ENCODE data around the gene SLC6A4. TPM values are rescaled to one million over a fixed set of nuclear protein-coding genes. Genes with fewer than 3 reads are reported as not detected.

Gene SLC6A4
- polyA plus RNA-seq, 1 donor (not counting 4 experiments of a cell fraction or from before 2014, with no cell fraction given): not detected

- no peak for DNase-seq (ENCODE audit: low read depth, low spot score)
- Histone ChIP-seq H3K9me3 (ENCODE audit: control insufficient read depth, low read depth, low read length) (no peaks in the 10 kb centered on the region), H3K27ac (ENCODE audit: control insufficient read depth, insufficient read depth, low read length) (no peak overlapping the region), H3K36me3 (ENCODE audit: control insufficient read depth in 2 of 2, extremely low read depth in 1 of 2, insufficient read depth in 2 of 2, low read length in 2 of 2) (peaks cover 4 to 5% of the 10 kb centered on the region in 2 experiments), H3K4me2 (ENCODE audit: control insufficient read depth, extremely low read depth, insufficient read depth, low read depth, low read length) (no peak overlapping the region), H3K79me2 (ENCODE audit: control insufficient read depth, insufficient read depth, low read length) (no peaks in the 10 kb centered on the region), H4K20me1 (ENCODE audit: control insufficient read depth, extremely low read depth, insufficient read depth, low read length) (no peaks in the 10 kb centered on the region), H3K9ac (ENCODE audit: control insufficient read depth, extremely low read depth, insufficient read depth, low read length) (no peak overlapping the region), H3K4me3 (ENCODE audit: control insufficient read depth in 2 of 3, extremely low read depth in 1 of 3, insufficient read depth in 2 of 3, low read depth in 1 of 3, low read length in 3 of 3) (no peak overlapping the region), H3K9me1 (ENCODE audit: control insufficient read depth, extremely low read depth, insufficient read depth, low read length) (no peaks in the 10 kb centered on the region), H3K27me3 (ENCODE audit: control insufficient read depth, extremely low read depth, insufficient read depth, low read length) (peaks cover 2% of the 10 kb centered on the region), H3K4me1 (ENCODE audit: control insufficient read depth, extremely low read depth, insufficient read depth, low read length) (no peaks in the 10 kb centered on the region), H2AFZ (ENCODE audit: control insufficient read depth, low read length) (no peak overlapping the region)
- no peak for FAIRE-seq
- dilution Hi-C loops (cut with MboI; ENCODE audit: extremely low pct_ligation_motif_present, low sequenced_read_pairs): no loop called here
- TF ChIP-seq EZH2 (IDR thresholded peaks at IDR 0.05; ENCODE audit: low read length): no peak
- TF ChIP-seq, protein P1, sequence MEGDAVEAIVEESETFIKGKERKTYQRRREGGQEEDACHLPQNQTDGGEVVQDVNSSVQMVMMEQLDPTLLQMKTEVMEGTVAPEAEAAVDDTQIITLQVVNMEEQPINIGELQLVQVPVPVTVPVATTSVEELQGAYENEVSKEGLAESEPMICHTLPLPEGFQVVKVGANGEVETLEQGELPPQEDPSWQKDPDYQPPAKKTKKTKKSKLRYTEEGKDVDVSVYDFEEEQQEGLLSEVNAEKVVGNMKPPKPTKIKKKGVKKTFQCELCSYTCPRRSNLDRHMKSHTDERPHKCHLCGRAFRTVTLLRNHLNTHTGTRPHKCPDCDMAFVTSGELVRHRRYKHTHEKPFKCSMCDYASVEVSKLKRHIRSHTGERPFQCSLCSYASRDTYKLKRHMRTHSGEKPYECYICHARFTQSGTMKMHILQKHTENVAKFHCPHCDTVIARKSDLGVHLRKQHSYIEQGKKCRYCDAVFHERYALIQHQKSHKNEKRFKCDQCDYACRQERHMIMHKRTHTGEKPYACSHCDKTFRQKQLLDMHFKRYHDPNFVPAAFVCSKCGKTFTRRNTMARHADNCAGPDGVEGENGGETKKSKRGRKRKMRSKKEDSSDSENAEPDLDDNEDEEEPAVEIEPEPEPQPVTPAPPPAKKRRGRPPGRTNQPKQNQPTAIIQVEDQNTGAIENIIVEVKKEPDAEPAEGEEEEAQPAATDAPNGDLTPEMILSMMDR (optimal IDR thresholded peaks at IDR 0.05 in 1 of 3, IDR thresholded peaks at IDR 0.05 in 1 of 3, conservative IDR thresholded peaks at IDR 0.05 in 1 of 3; ENCODE audit: extremely low read depth in 1 of 3, insufficient read depth in 2 of 3, low read length in 3 of 3): no peak
Measured at GRCh38 chr17:30188211-30188939, 47.1 kb downstream of the SLC6A4 start.

- Histone ChIP-seq H3K27me3 (ENCODE audit: control insufficient read depth, extremely low read depth, insufficient read depth, low read length) (no peaks in the 10 kb centered on the region), H3K36me3 (ENCODE audit: control insufficient read depth in 2 of 2, extremely low read depth in 1 of 2, insufficient read depth in 2 of 2, low read length in 2 of 2) (peaks cover 4 to 5% of the 10 kb centered on the region in 2 experiments), H4K20me1 (ENCODE audit: control insufficient read depth, extremely low read depth, insufficient read depth, low read length) (no peaks in the 10 kb centered on the region), H3K9me1 (ENCODE audit: control insufficient read depth, extremely low read depth, insufficient read depth, low read length) (no peaks in the 10 kb centered on the region), H3K4me1 (ENCODE audit: control insufficient read depth, extremely low read depth, insufficient read depth, low read length) (no peaks in the 10 kb centered on the region), H2AFZ (ENCODE audit: control insufficient read depth, low read length) (no peak overlapping the region), H3K4me3 (ENCODE audit: control insufficient read depth in 2 of 3, extremely low read depth in 1 of 3, insufficient read depth in 2 of 3, low read depth in 1 of 3, low read length in 3 of 3) (no peak overlapping the region), H3K27ac (ENCODE audit: control insufficient read depth, insufficient read depth, low read length) (no peak overlapping the region), H3K4me2 (ENCODE audit: control insufficient read depth, extremely low read depth, insufficient read depth, low read depth, low read length) (no peak overlapping the region), H3K9ac (ENCODE audit: control insufficient read depth, extremely low read depth, insufficient read depth, low read length) (no peak overlapping the region), H3K9me3 (ENCODE audit: control insufficient read depth, low read depth, low read length) (no peaks in the 10 kb centered on the region), H3K79me2 (ENCODE audit: control insufficient read depth, insufficient read depth, low read length) (no peaks in the 10 kb centered on the region)
- no peak for FAIRE-seq
- dilution Hi-C loops (cut with MboI; ENCODE audit: extremely low pct_ligation_motif_present, low sequenced_read_pairs): no loop called here
- DNase-seq (ENCODE audit: low read depth, low spot score): no peak
- TF ChIP-seq, protein P1 (optimal IDR thresholded peaks at IDR 0.05 in 1 of 3, IDR thresholded peaks at IDR 0.05 in 1 of 3, conservative IDR thresholded peaks at IDR 0.05 in 1 of 3; ENCODE audit: extremely low read depth in 1 of 3, insufficient read depth in 2 of 3, low read length in 3 of 3): no peak
- no peak for TF ChIP-seq EZH2 (IDR thresholded peaks at IDR 0.05; ENCODE audit: low read length)
Measured at GRCh38 chr17:30187573-30187972, 47.9 kb downstream of the SLC6A4 start.

Data from keratinocyte (primary cell).